OCI-M1 (cell line): ENCODE measurements around the gene RBM47.
"Not testable (repeated sequence)": the region's sequence is repeated elsewhere in the genome, so short reads cannot be mapped to it uniquely, and the experiment has no call there.

Source experiments
- DNase-seq: peaks from one replicate; lab custom pipeline; 2025; lab: John Stamatoyannopoulos, UW

The RBM47 gene

DNA sequence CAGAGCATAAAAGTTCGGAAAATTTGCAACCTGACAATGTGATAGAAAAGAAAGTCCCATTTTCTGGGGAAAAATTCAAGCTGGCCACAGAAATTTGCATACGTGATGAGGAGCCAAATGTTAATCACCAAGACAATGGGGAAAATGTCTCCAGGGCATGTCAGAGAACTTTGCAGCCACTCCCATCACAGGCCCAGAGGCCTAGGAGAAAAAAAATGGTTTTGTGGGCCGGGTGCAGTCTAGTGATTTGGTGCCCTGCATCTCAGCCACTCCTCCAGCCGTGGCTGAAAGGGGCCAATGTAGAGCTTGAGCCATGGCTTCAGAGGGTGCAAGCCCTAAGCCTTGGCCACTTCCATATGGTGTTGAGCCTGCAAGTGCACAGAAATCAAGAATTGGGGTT is 223.3 kb downstream of the RBM47 start:
- no peak for DNase-seq

DNA sequence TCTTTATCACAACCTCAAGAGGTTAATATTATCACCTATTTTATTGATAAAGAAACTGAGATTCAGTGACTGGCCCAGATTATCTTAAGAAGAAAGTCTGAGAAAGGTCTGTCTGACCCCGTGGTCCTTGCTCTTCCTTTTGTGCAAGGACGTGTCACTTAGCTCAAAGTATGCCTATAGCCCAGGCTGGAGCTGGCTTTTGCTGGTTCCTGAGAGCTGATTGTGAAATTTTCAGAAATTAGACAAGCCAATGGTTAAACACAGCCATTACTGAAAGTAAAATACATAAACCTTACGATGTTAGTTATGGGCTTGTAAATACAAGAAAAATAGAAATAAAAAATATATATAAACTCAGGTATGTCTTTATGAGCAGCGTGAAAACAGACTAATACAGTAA is 224.5 kb downstream of the RBM47 start:
- DNase-seq = no peak

DNA sequence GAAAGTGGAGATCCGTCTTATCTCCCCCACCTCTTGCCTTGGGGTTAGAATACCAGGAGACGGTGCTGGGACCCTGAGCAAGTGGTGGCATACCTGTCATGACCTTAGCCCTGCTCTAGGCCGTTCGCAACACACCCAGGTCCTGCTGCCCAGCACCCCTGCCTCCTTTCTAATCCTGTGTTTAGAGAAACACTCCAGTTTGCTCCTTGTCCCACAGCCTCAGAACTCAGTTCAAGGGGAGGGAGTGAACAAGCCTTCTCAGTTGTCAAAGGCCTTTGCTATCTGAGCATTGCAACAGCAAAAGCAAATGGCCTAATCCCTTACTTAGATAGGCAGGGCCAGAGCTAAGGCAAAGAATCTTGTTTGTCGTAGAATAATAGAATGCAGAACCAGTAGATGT is 226.6 kb downstream of the RBM47 start:
- DNase-seq = no peak

DNA sequence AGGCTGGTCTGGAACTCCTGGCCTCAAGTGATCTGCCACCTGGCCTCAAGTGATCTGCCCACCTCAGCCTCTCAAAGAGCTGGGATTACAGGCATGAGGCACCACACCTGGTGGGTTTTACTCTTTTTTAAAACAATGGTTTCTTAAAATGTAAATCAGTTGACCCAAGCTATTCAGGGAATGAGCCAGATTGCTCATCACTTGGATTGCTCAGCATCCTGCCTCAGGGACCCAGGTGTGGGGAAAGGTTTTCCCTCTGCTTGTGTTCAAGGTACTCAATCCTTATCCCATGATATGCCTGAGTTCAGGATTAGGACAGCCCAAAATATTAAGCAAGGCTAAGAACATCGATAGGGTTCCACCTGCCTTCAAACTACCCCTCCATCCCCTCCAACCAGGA is 227.1 kb downstream of the RBM47 start:
- DNase-seq = no peak

GRCh38 chr4:40401631-40402030 is 228.0 kb downstream of the RBM47 start:
- DNase-seq = no peak

DNA sequence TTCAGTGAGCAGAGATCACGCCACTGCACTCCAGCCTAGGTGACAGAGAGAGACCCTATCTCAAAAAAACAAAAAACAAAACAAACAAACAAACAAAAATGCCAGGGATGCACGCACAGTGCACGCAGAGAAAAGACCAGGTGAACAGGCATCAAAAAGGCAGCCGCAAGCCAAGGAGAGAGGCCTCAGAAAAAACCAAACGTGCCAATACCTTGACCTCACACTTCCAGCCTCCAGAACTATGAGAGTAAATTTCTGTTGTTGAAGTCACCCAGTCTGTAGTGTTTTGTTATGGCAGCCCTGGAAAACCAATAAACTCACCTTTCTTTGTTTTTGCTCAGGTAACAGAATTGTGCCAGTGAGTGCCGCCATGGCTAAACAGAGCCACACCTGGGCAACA is 228.6 kb downstream of the RBM47 start:
- no peak for DNase-seq

DNA sequence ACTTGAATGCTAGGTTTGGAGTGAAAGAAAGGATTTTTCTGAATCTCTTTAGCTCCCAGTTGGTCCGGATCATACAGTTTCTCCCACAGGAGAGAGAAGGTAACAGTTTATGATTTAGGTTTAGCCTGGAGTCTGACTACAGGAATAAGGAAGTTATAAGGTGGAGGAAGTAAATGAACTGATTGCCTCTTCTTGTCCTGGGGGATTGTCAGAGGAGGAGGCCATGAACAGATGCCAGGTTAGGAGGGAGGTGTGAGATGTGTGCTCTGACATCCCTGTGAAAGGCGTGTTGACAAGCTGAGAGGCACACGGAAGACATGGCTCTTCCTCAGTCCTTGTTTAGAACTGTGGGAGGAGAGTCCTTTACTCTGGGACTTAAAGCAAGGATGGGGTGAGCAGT is 230.1 kb downstream of the RBM47 start:
- no peak for DNase-seq

DNA sequence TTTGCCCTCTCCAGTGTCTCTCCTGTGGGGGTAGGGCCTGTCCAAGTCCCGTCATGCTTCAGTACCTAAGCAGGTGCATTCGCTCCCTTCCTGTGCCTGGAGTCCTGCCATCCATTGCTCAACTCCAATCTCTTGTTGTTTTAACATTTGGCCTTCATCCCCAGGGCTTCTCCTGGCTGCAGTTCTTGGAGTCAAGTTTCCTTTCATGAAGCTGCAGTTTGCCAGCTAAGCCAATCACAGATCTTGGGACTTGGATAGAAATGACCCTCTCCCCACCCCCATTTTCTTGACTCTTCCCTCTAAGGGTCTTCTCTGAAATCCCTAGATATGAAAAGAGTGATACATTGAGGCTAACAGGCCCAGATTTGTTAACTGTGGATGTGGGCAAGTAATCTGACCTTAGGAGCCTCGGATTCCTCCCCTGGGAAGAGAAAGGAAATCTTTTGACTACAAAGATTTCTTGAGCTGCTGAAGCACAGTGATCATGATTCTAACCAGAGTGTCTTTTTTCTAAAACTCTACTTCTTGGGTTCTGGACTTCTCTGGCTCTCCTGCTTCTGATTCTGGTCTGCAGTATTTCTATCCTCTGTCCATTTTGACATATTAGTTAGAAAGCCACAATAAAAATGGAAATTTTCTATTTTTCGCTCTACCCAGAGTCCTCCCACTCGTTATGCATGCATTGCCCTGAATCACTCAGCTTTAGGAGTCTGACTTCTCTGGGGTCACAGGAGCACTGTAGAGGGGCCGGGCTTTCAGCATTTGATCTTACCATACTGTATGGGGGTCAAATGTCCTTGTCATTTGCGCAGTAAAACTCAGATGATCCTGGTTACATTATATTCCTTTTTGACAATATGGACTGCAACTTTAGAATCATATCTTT is 233.5 kb downstream of the RBM47 start:
- no peak for DNase-seq

DNA sequence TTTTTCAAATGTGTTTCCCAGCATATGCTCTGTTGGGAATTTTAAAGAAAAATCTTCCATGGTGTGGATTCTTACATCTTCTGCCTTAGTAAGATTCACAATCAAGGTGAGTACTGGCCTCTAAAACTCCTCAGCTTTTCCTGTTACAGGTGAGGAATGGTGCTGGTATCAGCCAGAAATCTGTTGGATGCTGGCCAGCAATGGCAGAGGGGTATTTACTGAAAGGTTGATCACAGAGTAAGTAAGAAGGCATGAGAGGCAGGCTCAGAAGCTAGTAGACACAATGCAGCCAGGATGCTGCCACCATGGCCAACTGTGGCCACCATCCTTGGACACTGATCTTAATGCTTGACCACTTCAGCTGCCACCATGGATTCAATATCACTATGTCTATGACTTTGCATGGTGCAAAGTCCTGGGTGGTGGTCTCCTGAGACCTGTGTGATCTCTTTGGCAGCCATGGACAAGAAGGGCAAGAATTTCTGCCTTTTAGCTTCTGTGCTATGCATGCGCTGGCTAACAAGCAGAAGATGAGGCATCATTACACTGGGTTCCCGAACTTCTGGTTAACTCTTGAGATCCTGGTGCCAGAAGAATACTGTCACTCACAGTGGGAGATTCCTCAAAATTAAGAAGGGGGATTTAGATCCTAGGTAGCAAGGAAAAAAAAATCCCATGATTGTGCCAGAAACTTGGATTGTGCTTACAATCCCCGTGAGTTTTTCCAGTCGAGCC is 234.3 kb downstream of the RBM47 start:
- DNase-seq = no peak

GRCh38 chr4:40394236-40394635 is 235.4 kb downstream of the RBM47 start:
- DNase-seq = no peak

- DNase-seq = not testable (repeated sequence)
Measured at GRCh38 chr4:40392241-40392640, 237.4 kb downstream of the RBM47 start.

DNA sequence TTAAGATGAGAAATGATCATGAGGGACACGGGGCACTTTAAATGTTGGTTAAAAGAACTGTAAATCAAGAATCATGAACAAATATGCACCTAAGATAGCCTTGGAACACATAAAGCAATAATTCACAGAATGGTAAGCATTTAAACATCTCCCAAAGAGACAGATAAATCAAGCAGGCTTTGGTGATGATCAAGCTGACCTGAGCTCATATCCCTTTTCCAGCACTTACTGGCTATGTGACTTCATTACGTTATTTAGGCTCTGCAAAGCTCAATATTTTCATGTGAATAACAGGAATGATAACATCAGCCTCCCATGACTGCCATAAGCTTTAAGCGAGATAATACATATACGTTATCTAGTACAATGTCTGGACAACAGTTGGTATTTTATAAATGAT is 239.7 kb downstream of the RBM47 start:
- DNase-seq = no peak

DNA sequence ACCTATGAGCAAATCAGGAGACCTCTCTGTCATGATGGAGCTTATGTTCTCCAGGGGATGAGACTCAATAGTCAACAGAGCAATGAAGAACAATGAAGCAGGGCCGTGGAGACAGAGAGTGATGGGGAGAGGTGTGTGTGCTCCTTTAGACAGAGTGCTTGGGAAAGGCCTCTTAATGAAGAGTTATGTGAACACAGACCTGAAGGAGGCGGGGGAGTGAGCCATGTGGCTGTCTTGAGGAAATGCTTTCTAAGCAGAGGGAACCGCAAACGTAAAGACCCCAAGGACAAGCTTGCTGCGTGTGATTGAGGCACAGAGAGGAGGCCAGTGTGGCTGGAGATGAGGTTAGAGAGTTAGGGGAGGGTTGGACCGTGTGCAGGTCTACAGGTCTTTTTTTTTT is 241.4 kb downstream of the RBM47 start:
- DNase-seq = peak; percentile 50

DNA sequence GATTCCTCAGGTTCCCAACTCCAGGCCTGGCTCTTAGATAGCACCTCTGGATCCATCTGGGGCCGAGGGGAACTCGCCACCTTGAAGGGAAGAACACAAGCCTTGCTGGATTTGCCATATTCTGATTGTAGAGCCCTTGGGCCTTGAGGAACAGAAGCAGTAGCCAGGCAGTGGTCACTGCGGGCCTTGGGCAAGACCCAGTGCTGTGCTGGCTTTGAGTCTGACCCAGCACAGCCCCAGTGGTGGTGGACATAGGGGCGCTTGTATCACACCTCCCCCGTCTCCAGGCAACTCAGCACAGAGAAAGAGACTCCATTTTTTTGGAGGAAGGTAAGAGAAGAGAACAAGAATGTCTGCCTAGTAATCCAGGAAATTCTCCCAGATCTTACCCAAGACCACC is 249.0 kb downstream of the RBM47 start:
- DNase-seq = no peak

DNA sequence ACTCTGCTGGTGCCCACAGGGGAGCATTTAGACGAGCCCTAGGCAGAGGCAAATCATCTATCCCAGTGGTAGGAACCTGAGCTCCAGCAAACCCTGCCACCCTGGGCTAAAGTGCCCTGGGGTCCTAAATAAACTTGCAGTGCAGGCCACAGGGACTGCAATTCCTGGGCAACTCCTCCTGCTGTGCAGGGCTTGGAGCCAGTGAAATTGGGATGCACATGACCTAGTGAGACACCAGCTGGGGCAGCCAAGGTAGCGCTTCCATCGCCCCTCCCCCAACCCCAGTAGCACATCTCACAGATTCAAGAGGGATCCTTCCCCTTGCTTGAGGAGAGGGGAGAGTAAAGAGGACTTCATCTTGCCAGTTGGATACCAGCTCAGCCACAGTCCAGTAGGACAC is 250.4 kb downstream of the RBM47 start:
- DNase-seq = no peak

DNA sequence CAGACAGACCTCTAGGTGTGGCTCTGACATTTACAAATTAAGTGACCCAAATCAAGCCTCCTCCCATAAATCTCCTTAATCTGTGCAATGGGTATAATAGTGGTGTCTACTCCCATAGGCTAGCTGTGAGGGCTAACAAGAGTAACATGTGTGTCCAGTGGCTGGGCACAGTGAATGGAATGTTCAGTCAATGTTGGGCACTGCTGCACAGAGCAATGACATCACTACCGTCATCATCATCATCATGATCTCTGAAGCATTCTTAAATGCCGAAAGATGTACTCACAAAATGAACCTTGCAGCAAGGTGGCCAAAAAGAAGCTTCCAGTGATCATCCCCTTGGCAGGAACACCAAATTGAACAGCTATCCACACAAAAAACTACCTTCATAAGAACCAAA is 251.0 kb downstream of the RBM47 start:
- no peak for DNase-seq

GRCh38 chr4:40377512-40378365 is 251.9 kb downstream of the RBM47 start:
- DNase-seq = no peak

DNA sequence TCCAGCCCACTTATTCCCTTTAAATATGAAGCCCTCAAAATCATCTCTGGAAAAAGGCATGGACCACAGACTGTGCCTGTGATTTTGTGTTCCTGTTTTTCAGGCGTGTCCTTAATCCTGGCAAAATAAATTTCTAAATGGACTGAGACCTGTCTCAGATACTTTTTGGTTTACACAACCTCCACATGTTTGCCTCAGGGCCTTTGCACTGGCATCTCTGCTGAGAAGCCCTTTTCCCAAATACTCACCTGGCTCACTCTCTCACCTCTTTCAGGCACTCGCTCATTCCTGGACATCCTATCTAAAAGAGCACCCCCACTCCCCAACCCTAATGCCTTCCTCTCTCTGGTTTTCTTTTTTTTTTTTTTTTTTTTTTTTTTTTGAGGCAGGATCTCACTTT is 254.0 kb downstream of the RBM47 start:
- DNase-seq = no peak

DNA sequence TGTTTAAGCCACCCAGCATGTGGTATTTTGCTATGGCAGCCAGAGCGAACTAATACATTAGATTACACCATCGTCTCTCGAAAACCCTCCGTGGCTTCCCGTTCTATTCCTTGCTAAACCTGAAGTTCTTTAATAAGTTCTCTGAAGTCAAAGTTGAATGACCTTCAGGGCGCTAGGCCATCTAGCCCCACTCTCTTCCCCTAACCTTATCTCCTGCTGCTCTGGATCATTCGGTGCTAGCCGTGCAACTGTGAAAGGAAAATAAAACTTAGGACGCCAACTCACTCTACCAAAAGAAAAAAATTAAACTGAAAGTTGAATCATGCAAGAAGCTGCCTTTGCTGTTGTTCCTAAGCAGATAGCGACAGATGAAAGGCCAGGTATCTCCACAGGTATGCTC is 254.6 kb downstream of the RBM47 start:
- no peak for DNase-seq

GRCh38 chr4:40373636-40374035 is 256.0 kb downstream of the RBM47 start:
- DNase-seq = no peak
